ENCODE measurements around the gene BCAR1.

DNA sequence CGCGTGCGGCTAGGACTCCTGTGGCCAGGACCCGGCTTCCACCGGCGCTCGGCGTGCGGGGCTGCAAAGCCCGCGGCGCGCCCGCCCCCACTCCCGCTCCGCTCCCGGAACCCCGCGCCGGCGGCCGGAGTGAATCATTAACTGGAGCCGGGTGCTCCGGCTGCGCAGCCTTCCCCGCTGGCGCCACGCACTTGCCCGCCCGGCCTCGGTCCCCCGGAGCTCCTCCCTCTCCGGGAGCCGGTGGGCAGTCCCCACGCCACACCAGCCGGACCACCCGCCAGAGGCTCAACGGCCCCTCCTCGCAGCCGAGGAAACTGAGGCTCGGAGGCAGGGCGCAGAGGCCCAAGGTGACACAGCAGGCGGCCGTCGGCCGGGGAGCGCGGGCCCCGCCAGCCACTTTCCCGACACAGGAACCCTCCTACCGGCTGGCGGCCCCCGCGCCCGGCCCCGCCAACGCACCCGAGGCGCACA is 580 bp downstream of the BCAR1 start:
- no peak for TF ChIP-seq YY1 (IDR thresholded peaks at IDR 0.05; ENCODE audit: insufficient read depth, insufficient read length)
- no peak for TF ChIP-seq SUZ12 (IDR thresholded peaks at IDR 0.05; ENCODE audit: extremely low read depth, insufficient read depth, insufficient read length)

Data from NT2/D1 (cell line).